HTR-8/SVneo (cell line): ENCODE data around the gene ATP6V1F.

Experiments used
- DNase-seq: peaks from one replicate; pipeline ENCODE4 v3.0.0; 2011; ENCODE audit warnings: low spot score, mixed read lengths; ENCODE audit not compliant: insufficient read length
- FAIRE-seq: peaks from 2 replicates; lab custom pipeline; 2011; peaks lifted over from hg19 to GRCh38; lab: Jason Lieb, UNC

ATP6V1F gene

DNA sequence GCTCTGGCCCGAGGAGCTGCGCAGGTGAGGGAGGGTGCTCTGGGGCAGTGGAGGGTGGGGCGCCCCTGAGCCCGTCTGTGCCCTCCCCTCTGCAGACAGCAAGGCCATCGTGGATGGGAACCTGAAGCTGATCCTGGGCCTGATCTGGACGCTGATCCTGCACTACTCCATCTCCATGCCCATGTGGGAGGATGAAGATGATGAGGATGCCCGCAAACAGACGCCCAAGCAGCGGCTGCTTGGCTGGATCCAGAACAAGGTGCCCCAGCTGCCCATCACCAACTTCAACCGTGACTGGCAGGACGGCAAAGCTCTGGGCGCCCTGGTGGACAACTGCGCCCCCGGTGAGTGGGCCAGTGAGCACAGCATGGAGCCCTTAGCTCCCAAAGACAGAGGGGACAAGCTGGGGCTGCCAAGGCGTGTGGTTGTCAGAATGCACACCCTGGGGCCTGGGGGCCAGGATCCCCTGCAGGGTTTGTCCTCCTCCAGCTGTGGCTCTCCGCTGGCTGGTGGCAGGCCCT lies 27.4 kb upstream of the ATP6V1F start:
- DNase-seq: no peak
- FAIRE-seq: no peak

DNA sequence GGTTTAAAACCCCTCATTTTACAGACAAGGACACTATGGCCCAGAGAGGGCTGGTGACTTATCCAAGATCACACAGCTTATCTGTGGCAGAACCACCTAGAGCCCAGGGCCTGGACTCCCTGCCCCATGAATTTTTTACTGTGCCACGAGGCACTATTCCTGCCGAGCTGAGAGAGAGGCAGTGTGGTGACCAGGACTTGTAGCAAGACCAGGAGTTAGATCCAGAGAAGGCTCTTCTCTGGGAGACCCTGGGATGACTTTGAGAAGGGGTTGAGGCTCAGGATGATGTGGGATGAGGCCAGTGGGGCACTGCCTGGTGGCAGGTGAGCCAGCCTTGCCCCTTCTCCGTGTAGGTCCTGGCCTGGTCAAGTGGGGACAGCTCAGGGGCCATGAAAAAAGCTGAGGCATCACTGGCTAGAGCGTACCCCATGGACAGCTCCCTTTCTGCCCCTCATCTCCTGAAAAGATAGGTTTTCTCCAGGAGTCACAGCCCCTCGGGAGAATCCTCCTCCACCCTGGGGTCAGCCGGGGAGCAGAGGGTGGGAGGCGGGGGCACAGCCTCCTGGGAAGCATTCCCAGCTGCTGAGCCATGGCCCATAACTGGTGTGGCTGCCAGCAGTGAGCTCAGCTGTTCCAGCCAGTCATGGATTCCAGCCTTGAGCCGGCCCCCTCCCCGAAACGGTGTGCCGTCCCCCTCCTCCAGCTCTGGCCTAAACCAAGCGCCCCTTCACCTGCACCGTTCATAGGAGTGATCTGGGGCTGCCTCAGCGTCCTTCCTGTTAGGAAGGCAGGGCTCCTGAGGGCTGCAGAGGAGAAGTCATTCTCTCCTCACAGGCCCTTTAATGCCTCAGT lies 26.6 kb upstream of the ATP6V1F start:
- no peak for DNase-seq

DNA sequence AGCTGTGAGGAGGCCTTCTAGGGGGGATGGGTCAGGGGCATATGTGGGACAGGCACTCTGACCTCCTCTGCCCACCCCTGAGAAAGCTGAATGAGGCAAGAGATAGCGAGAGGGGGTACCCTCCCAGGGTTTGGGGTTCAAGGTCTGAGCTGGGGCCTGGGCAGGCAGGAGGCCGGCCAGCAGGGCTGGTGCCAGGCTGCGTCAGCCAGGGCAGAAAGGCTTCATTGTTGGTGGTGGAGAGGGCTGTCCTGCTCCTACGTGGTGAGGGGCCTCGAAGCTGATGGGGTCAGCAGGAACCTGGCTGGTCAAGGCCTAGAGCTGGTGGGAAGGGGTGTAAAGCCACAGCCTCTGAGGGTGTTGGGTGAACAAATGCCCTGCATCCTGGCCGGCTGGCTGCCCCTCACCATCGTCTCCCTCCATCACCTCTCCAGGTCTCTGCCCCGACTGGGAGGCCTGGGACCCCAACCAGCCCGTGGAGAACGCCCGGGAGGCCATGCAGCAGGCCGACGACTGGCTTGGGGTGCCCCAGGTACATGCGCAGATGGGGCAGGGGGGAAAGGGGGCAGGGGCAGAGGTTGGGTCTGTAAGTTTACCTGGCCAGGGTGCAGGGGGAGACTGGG lies 25.8 kb upstream of the ATP6V1F start:
- DNase-seq: no peak
- no peak for FAIRE-seq

More for the DNA sequence above, 26.6 kb upstream of the ATP6V1F start:
- FAIRE-seq: no peak

DNA sequence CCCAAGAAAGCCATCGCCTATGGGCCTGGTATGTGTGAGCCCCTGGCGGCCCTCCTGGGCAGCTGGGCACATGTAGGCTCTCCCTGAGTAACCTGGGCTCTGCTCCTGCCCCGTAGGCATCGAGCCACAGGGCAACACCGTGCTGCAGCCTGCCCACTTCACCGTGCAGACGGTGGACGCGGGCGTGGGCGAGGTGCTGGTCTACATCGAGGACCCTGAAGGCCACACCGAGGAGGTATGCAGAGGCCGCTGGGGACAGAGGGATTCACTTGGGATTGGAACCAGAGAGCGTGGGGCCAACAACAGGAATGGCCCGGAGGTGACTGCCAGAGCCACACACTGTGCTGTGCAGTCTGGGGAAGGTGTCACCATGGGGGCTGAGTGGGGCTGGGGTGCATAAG lies 25.1 kb upstream of the ATP6V1F start:
- DNase-seq (no peak), FAIRE-seq (no peak)

DNA sequence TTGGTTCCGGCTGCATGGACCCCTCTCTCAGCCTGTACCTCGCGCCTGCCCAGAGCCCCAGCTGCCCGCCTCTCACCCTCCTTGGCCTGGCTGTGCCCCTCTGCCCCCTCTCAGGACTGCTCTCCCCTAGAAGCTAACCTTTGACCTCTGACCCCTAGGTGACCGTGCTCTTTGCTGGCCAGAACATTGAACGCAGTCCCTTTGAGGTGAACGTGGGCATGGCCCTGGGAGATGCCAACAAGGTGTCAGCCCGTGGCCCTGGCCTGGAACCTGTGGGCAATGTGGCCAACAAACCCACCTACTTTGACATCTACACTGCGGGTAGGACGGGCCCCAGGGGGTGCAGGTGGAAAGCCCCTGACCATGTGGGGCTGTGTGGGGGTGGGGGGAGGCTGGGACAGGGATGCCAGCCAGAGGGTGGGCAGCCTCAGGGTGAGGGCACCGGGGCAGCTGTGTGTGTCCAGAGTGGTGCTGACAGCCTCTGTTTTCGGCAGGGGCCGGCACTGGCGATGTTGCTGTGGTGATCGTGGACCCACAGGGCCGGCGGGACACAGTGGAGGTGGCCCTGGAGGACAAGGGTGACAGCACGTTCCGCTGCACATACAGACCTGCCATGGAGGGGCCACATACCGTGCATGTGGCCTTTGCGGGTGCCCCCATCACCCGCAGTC lies 24.4 kb upstream of the ATP6V1F start:
- DNase-seq: no peak
- FAIRE-seq: no peak

DNA sequence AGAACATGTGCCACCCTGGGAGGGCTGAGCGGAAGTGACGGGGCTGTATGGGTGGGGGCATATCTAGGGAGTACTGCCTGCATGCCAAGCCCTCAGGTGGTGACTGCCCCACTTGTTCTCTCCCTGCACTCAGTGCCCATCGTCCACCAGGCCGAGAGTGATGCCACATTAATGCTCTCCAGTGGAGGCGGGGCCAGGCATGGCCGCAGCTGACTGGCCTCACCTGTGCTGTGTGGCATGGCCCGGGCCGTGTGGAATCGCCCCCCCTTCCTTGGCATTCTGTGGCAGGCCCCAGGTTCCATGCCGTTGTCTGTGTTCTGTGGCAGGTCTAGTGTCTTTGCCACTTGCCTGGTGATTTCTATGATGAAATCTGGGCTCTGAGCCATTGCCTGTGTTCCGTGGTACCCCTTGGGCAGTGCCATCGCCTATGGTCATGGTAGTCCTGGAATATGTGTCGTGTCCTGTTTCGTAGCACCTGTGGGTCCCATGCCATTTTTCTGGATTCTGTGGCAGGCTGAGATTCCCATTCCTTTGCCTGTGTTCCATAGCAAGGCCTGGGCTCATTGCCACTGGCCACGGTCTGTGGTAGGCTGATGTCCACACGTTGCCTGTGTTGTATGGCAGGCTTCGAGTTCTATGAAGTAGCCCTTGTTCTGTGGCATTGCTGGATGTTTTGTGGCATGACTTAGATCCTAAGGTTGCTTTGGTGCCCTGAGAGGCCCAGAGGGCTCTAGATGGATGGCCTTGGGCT lies 23.5 kb upstream of the ATP6V1F start:
- no peak for DNase-seq
- FAIRE-seq: no peak

DNA sequence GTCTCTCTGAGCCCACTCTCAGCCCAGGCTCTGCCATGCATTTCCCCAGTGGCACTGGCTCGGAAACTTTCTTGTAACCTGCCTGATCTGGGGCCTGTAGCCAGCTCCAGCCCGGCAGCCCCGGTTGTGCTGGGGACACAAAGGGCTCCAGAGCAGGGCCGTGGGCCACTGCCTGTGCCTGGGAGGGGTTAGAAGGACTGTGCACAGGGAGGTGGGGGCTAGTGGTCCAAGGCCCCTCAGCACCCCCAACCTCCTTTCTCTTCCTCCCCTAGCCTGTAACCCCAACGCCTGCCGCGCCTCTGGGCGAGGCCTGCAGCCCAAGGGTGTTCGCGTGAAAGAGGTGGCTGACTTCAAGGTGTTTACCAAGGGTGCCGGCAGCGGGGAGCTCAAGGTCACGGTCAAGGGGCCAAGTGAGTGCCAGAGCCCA lies 22.9 kb upstream of the ATP6V1F start:
- FAIRE-seq: no peak
- no peak for DNase-seq

DNA sequence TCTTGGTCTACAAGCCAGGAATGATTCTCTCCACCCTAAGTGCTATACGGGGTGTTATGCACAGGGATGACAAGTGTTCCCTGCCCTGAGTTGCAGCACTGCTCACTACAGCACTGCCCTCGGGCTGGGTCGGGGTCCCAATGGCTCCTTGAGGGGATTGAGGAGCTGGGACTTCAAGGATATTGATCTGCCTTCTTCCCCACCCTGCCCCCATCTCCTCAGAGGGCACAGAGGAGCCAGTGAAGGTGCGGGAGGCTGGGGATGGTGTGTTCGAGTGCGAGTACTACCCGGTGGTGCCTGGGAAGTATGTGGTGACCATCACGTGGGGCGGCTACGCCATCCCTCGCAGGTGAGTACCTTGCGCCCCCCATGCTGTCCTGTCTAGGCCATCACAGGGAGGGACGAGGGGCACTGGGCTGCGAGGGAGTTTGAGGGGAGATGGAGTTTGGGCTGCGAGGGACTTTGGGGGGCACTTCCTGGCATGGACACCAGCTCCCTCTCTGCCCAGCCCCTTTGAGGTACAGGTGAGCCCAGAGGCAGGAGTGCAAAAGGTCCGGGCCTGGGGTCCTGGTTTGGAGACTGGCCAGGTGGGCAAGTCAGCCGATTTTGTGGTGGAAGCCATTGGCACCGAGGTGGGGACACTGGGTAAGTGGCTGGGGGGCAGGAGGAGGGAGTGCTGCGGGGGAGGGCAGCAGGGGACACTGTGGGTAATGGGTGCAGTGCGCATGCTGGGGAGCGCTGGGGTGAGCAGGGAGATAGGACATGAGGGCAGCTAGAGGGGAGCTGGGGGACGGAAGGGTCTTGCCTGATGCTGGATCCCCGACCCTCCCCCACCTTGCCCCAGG lies 22.1 kb upstream of the ATP6V1F start:
- DNase-seq (no peak), FAIRE-seq (no peak)

DNA sequence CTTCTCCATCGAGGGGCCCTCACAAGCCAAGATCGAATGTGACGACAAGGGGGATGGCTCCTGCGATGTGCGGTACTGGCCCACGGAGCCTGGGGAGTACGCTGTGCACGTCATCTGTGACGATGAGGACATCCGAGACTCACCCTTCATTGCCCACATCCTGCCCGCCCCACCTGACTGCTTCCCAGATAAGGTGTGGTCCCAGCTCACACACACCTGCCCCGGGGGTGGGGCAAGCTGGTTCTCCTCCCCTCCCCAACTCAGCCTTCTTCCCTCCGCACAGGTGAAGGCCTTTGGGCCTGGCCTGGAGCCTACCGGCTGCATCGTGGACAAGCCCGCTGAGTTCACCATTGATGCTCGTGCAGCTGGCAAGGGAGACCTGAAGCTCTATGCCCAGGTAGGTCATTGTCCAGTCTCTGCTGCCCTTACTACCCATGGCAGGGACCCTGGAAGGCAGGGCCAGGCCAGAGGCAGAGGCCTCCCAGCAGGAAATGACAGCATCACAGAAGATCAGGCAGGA lies 21.4 kb upstream of the ATP6V1F start:
- no peak for FAIRE-seq
- no peak for DNase-seq

DNA sequence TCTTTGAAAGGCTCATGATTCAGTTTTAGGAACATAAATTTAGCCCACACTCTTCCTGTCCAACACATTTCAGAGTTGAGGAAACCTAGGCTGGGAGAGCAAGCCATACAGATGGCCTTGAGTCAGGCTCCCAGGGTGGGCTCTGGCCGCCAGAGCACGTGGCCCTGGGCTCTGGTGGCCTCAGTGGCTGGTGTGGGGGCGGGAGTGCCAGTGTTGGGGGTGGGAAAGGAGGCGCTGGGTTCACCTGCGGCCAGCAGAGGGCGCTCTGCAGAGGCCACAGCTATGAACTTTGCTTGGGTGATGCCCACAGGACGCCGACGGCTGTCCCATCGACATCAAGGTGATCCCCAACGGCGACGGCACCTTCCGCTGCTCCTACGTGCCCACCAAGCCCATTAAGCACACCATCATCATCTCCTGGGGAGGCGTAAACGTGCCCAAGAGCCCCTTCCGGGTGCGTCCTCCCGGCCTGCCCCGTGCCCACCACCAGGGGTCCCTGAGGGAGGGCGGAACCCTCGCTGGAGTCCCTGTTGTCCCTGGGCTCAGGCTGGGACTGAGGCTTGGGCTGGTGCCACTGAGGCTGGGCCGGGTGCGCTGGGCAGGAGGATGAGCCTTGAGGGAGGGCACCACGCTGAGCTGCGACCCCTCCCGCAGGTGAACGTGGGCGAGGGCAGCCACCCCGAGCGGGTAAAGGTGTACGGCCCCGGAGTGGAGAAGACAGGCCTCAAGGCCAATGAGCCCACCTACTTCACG lies 20.6 kb upstream of the ATP6V1F start:
- FAIRE-seq: no peak
- DNase-seq: no peak

DNA sequence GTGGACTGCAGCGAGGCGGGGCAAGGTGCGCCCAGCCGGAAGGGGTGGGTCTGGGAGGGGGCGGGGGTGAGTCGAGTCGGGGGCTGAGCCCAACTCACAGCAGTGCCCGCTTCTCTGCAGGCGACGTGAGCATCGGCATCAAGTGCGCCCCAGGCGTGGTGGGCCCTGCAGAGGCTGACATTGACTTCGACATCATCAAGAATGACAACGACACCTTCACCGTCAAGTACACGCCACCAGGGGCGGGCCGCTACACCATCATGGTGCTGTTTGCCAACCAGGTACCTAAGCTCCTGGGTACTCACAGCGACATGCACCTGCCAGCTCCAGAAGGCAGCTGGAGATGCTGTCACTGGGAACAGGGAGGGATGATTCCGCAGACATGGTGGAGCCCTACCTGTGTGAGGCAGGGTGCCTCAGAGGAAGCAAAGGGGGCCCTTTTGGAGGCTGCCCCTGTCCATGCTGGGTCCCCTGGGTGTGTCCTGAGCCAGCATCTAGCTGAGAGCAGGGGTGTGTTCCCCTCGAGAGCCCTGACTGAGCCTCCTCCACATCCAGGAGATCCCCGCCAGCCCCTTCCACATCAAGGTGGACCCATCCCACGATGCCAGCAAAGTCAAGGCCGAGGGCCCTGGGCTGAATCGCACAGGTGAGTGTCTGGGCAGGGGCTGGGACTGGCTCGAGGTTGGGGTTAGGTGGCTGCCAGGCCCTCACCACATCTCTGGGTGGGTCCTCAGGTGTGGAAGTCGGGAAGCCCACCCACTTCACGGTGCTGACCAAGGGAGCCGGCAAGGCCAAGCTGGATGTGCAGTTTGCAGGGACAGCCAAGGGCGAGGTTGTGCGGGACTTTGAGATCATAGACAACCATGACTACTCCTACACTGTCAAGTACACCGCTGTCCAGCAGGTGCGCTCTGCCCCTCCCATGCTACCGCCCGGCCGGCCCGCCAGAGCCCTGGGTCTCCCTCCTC lies 19.7 kb upstream of the ATP6V1F start:
- FAIRE-seq (no peak), DNase-seq (no peak)

DNA sequence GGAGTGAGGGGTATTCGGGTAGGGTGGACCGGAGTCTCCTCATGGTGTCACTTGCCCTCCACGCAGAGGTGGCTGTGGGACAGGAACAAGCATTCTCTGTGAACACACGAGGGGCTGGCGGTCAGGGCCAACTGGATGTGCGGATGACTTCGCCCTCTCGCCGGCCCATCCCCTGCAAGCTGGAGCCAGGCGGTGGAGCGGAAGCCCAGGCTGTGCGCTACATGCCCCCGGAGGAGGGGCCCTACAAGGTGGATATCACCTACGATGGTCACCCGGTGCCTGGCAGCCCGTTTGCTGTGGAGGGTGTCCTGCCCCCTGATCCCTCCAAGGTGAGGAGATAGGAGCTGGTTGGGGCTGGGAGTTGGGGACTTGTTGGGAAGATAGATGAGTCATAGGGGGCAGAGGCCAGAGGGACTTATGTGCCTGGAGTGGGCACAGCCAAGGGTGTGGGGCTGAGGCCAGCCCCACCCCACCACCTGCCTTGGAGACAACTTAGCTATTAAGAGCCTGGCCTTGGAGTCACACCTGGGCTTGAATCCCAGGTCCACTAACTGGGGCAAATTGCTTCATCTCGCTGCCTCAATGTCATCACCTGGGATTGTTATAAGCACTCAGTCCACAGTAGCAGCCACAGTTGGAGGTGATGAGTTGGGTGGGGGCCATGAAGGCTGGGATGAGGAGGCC lies 18.6 kb upstream of the ATP6V1F start:
- no peak for FAIRE-seq
- DNase-seq: no peak

DNA sequence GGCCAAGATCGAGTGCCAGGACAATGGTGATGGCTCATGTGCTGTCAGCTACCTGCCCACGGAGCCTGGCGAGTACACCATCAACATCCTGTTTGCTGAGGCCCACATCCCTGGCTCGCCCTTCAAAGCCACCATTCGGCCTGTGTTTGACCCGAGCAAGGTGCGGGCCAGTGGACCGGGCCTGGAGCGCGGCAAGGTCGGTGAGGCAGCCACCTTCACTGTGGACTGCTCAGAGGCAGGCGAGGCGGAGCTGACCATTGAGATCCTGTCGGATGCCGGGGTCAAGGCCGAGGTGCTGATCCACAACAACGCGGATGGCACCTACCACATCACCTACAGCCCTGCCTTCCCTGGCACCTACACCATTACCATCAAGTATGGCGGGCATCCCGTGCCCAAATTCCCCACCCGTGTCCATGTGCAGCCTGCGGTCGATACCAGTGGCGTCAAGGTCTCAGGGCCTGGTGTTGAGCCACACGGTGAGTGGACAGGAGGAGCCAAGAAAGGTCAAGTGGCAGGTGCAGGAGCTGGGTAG lies 17.8 kb upstream of the ATP6V1F start:
- no peak for DNase-seq
- no peak for FAIRE-seq

DNA sequence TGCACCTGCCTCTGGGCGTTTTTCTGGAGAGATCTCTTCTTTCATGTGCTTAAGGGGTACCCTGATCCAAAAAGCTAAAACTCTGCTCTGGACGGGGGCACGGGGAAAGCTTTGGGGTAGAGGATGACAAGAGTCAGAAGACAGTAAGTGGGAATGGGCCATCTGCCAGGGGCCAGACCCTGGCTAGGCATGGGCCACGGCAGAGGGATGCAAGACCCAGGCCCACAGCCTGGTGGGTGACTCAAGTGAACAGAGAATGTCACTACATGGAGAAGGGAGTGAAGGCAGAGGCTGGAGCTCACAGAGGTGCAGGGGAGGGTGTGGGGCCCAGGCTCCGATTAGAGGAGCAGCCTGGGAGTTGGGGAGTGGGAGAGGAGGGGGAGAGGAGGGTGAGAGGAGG lies 17.2 kb upstream of the ATP6V1F start:
- FAIRE-seq: no peak
- DNase-seq: no peak

DNA sequence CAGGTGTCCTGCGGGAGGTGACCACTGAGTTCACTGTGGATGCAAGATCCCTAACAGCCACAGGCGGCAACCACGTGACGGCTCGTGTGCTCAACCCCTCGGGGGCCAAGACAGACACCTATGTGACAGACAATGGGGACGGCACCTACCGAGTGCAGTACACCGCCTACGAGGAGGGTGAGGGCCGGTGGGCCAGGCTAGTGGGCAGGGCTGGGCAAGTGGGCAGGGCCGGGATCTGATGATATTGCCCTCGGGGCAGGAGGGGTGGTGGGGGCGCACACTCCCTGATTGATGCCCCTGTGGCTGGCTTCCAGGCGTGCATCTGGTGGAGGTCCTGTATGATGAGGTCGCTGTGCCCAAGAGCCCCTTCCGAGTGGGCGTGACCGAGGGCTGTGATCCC lies 16.7 kb upstream of the ATP6V1F start:
- DNase-seq (no peak), FAIRE-seq (no peak)

DNA sequence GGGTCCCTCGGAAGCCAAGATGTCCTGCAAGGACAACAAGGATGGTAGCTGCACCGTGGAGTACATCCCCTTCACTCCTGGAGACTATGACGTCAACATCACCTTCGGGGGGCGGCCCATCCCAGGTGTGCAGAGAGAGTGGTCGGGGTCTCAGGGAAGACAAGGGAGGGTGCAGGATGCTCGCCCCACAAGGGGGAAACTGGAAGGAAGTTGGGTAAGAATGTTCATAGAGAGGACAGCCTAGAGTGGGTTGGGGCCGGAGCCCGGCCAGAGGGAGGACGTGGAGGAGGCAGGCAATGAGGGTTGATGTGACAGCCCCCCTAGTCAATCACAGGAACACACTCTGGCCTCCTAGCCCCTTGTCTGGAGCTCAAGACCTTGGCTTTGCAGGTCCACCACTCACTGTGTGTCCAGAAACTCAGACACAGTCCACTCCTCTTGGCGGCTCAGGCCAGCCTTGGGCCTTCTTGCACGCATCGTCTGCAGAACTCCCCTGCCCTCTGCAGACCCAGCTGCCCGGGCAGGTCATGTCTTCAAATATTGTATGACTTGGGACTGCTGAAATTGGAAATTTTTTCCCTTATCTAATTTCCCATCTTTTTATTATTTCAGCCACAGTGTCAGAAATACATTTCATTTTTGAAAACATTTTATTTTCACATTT lies 15.7 kb upstream of the ATP6V1F start:
- no peak for DNase-seq
- FAIRE-seq: no peak
